Smooth muscle cell (in vitro differentiated cells): Measurements from ENCODE around the gene MYO3B. TPM values are rescaled to one million over a fixed set of nuclear protein-coding genes. Genes with fewer than 3 reads are reported as not detected.
"Not testable (repeated sequence)": the region's sequence is repeated elsewhere in the genome, so short reads cannot be mapped to it uniquely, and the experiment has no call there.

Experiments used
- DNase-seq: peaks from one replicate; lab custom pipeline; 2025; ENCODE audit not compliant: unreplicated experiment; lab: John Stamatoyannopoulos, UW
- H2AFZ ChIP-seq: fragments of 200-600 bp; sonication (generic); 2 replicates; pipeline ENCODE4 v1.6.0; 2016; ENCODE audit warnings: antibody characterized with exemption, low read depth, mild to moderate bottlenecking
- H3F3A ChIP-seq: fragments of 200-600 bp; sonication (generic); 2 replicates; pipeline ENCODE4 v1.6.0; 2017; ENCODE audit warnings: antibody characterized with exemption, low read depth
- H3K27ac ChIP-seq: fragments of 200-600 bp; sonication (generic); 2 replicates; pipeline ENCODE4 v1.5.1; 2016; ENCODE audit warnings: low read depth, mild to moderate bottlenecking
- H3K27me3 ChIP-seq: fragments of 200-600 bp; sonication (generic); 2 replicates; pipeline ENCODE4 v1.6.1; 2016; ENCODE audit warnings: low read depth, mild to moderate bottlenecking
- H3K36me3 ChIP-seq: fragments of 200-600 bp; sonication (generic); 2 replicates; pipeline ENCODE4 v1.5.1; 2016; ENCODE audit warnings: low read depth
- H3K4me1 ChIP-seq: fragments of 200-600 bp; sonication (generic); 2 replicates; pipeline ENCODE4 v1.5.1; 2016; ENCODE audit warnings: low read depth
- H3K4me2 ChIP-seq: fragments of 200-600 bp; sonication (generic); 2 replicates; pipeline ENCODE4 v1.6.0; 2016; ENCODE audit warnings: mild to moderate bottlenecking
- H3K4me3 ChIP-seq: fragments of 200-600 bp; sonication (generic); 2 replicates; pipeline ENCODE4 v1.5.1; 2016; ENCODE audit warnings: mild to moderate bottlenecking
- H3K79me2 ChIP-seq: fragments of 200-600 bp; sonication (generic); 2 replicates; pipeline ENCODE4 v1.6.0; 2016; ENCODE audit warnings: low read depth, mild to moderate bottlenecking
- H3K9ac ChIP-seq: fragments of 200-600 bp; sonication (generic); 2 replicates; pipeline ENCODE4 v1.6.0; 2016; ENCODE audit warnings: low read depth
- H3K9me3 ChIP-seq: fragments of 200-600 bp; sonication (generic); replicated peaks from 2 replicates; pipeline ENCODE4 v1.5.1; 2016; ENCODE audit warnings: low read depth
- H4K20me1 ChIP-seq: fragments of 200-600 bp; sonication (generic); 2 replicates; pipeline ENCODE4 v1.6.0; 2016; ENCODE audit warnings: low read depth
- WGBS: methylation state at CpG from one replicate; pipeline ENCODE4 v1.1.7; 2016; ENCODE audit warnings: low lambda C conversion rate; 5-methylcytosine and 5-hydroxymethylcytosine counted together
- polyA plus RNA-seq: library from polyadenylated mRNA; unstranded; fragments of >200 nt; fragmentation: Nextera tagmentation; extraction: Ambion mirVana; gene quantifications from 2 replicates; pipeline ENCODE4 v1.2.1, GENCODE V29; 2016
- total RNA-seq: library from RNA; depleted of rRNA; stranded (reverse); fragments of >200 nt; gene quantifications from 2 replicates; pipeline ENCODE4 v1.2.3, GENCODE V29; 2014
- TF ChIP-seq, protein P1 (sequence below): fragments of 200-600 bp; sonication (generic); IDR thresholded peaks from 2 replicates; pipeline ENCODE4 v1.5.1; 2017; ENCODE audit warnings: borderline replicate concordance, mild to moderate bottlenecking, antibody characterized with exemption; ENCODE audit not compliant: insufficient read depth, poor library complexity, severe bottlenecking

MYO3B gene
- total and polyA plus RNA-seq, 2 experiments from 2014 or later: 0.47 to 3.1 TPM

DNA sequence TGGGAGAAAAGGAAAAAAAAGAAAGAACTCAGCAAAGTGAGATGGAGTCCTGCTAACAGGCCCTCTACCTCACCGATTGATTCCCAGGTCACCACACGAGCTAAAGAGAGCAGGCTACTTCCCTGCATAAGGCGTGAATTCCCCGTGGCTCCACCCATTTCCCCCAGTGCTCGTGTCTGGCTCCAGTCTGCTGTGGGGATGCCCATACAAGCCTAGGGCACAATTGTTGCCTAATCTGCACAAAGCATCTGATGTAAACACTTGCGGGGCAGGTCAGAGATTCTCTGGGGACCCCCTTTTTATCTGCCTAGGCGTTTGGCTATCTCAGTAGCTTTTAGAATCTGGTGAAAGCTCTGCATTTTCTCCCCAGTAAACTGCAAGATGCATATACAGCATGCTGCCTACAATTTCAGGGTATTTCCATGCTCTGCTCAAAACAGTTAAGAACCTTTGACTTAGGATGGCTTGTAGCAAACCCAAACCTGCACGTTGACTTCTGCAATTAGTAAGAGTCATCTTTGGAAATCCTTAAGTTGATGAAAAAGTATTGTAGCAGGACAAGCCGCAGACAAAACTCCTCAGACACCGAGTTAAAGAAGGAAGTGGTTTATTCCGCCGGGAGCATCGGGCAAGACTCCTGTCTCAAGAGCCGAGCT lies 34.8 kb downstream of the MYO3B start:
- Histone ChIP-seq H3K4me1 (peaks cover 11% of the 10 kb centered on the region), H2AFZ (peak overlapping the region; percentile 79)

DNA sequence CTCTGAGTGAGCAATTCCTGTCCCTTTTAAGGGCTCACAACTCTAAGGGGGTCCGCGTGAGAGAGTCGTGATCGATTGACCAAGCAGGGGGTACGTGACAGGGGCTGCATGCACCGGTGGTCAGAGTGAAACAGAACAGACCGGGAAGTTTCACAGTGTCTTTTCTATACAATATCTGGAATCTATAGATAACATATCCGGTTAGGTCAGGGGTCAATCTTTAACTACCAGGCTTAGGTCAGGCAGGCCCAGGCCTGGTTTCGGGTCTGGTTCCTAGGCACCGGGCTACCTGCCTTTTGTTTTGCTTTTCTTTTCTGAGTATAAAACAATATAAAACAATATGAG lies 35.3 kb downstream of the MYO3B start:
- H3F3A ChIP-seq, H3K36me3 ChIP-seq, H3K79me2 ChIP-seq, H3K9ac ChIP-seq, H3K27me3 ChIP-seq, H4K20me1 ChIP-seq, H3K9me3 ChIP-seq, DNase-seq: not testable (repeated sequence)
- Histone ChIP-seq H3K27ac (peak overlapping the region; percentile 43), H3K4me1 (peaks cover 16% of the 10 kb centered on the region), H2AFZ (peak overlapping the region; percentile 79), H3K4me2 (peak overlapping the region; percentile 59), H3K4me3 (peak overlapping the region; percentile 2)
- 47% methylated on average over 10 of the region's 10 CpGs for WGBS

More for the DNA sequence above, 34.8 kb downstream of the MYO3B start:
- Histone ChIP-seq H3K4me3 (peak overlapping the region; percentile 2), H3K36me3 (no peaks in the 10 kb centered on the region), H3K27me3 (no peaks in the 10 kb centered on the region), H3K9me3 (no peaks in the 10 kb centered on the region), H3K9ac (no peak overlapping the region), H3K4me2 (peak overlapping the region; percentile 59), H3K27ac (peak overlapping the region; percentile 43), H4K20me1 (no peaks in the 10 kb centered on the region), H3K79me2 (no peaks in the 10 kb centered on the region), H3F3A (no peaks in the 10 kb centered on the region)
- no peak for DNase-seq
- 39% methylated on average over 14 of the region's 14 CpGs for whole genome bisulfite sequencing
- TF ChIP-seq, protein P1, sequence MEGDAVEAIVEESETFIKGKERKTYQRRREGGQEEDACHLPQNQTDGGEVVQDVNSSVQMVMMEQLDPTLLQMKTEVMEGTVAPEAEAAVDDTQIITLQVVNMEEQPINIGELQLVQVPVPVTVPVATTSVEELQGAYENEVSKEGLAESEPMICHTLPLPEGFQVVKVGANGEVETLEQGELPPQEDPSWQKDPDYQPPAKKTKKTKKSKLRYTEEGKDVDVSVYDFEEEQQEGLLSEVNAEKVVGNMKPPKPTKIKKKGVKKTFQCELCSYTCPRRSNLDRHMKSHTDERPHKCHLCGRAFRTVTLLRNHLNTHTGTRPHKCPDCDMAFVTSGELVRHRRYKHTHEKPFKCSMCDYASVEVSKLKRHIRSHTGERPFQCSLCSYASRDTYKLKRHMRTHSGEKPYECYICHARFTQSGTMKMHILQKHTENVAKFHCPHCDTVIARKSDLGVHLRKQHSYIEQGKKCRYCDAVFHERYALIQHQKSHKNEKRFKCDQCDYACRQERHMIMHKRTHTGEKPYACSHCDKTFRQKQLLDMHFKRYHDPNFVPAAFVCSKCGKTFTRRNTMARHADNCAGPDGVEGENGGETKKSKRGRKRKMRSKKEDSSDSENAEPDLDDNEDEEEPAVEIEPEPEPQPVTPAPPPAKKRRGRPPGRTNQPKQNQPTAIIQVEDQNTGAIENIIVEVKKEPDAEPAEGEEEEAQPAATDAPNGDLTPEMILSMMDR: no peak

- DNase-seq: no peak
- H3K79me2 ChIP-seq: no peaks in the 10 kb centered on the region
- peak overlapping the region; percentile 59 for H3K4me2 ChIP-seq
- no peak overlapping the region for H3K9ac ChIP-seq
- no peaks in the 10 kb centered on the region for H3F3A ChIP-seq
- H3K4me3 ChIP-seq: no peak overlapping the region
- H3K36me3 ChIP-seq: no peaks in the 10 kb centered on the region
- peaks cover 20% of the 10 kb centered on the region for H3K4me1 ChIP-seq
- H2AFZ ChIP-seq: peak overlapping the region; percentile 79
- TF ChIP-seq, protein P1: no peak
- no peaks in the 10 kb centered on the region for H4K20me1 ChIP-seq
- peak overlapping the region; percentile 43 for H3K27ac ChIP-seq
- 68% methylated on average over 2 of the region's 2 CpGs for WGBS
- no peaks in the 10 kb centered on the region for H3K9me3 ChIP-seq
- H3K27me3 ChIP-seq: no peaks in the 10 kb centered on the region
Measured at GRCh38 chr2:170213651-170214050, 35.7 kb downstream of the MYO3B start.

DNA sequence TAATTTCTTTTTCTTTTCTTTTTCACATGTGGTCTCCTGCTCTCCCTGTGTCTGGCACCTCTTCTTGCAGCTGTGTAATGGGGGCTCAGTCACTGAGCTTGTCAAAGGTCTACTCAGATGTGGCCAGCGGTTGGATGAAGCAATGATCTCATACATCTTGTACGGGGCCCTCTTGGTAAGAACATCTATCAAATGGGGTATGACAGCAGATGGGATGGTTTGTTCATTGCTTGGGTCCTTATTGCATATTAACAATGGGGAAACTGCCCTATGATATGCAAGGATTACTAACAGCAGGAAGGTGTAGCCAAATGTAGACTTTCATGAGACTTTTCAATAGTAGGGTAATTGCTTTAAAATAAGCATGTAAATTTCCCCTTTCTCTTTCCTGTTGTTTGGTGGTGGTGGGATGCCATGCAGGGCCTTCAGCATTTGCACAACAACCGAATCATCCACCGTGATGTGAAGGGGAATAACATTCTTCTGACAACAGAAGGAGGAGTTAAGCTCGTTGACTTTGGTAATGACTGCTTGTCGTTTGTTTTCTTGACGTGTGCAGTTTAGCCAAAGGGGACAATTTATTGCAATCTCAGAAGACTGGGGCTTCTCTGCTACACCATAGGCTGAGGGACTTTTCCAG lies 36.5 kb downstream of the MYO3B start:
- TF ChIP-seq, protein P1: no peak
- Histone ChIP-seq H2AFZ (peak overlapping the region; percentile 44), H3K9me3 (no peaks in the 10 kb centered on the region), H3K9ac (no peak overlapping the region), H3K27me3 (no peaks in the 10 kb centered on the region), H3K27ac (no peak overlapping the region), H3K79me2 (no peaks in the 10 kb centered on the region), H3K36me3 (no peaks in the 10 kb centered on the region), H3K4me3 (no peak overlapping the region), H3F3A (no peaks in the 10 kb centered on the region), H4K20me1 (no peaks in the 10 kb centered on the region), H3K4me2 (no peak overlapping the region), H3K4me1 (peaks cover 28% of the 10 kb centered on the region)
- no peak for DNase-seq
- WGBS: 28% methylated on average over 7 of the region's 7 CpGs
